Caco-2 (cell line): ENCODE data around the gene SYMPK. TPM values are rescaled to one million over a fixed set of nuclear protein-coding genes. Genes with fewer than 3 reads are reported as not detected.

ENCODE experiments used
- BruUV-seq: library from RNA; stranded (reverse); fragments of 400-500 nt; replicated peaks from 2 replicates; lab custom pipeline; 2021; lab: Mats Ljungman, UMichigan
- CTCF ChIA-PET: fragments of 300-600 bp; sonication (Branson Sonifier 250); formaldehyde crosslinking; loops from one replicate; lab custom pipeline; 2022; ENCODE audit warnings: antibody characterized with exemption; lab: Charles Lee
- POLR2A ChIA-PET: fragments of 300-600 bp; sonication (Branson Sonifier 250); formaldehyde crosslinking; loops from one replicate; lab custom pipeline; 2022; ENCODE audit warnings: antibody characterized with exemption; lab: Charles Lee
- DNase-seq, 2 experiments: peaks; one replicate each; pipeline versions ENCODE4 v3.0.0 to v3.0.0-alpha.2; 2020 to 2022
- H3K27me3 ChIP-seq: replicated peaks from 2 replicates; pipeline ENCODE4 v1.6.0; 2011; ENCODE audit warnings: low read length; ENCODE audit not compliant: control insufficient read depth, insufficient read depth
- H3K36me3 ChIP-seq: 2 replicates; pipeline ENCODE4 v1.5.1; 2011; ENCODE audit warnings: low read length; ENCODE audit not compliant: control insufficient read depth, insufficient read depth
- H3K4me1 ChIP-seq: fragments of 250-450 bp; sonication (Bioruptor Pico); 2 replicates; pipeline ENCODE4 v1.5.1; 2020; ENCODE audit warnings: mild to moderate bottlenecking
- H3K4me3 ChIP-seq: 2 replicates; pipeline ENCODE4 v1.5.1; 2011; ENCODE audit warnings: low read depth, mild to moderate bottlenecking, control low read depth, low read length
- H3K9me3 ChIP-seq: fragments of 250-450 bp; sonication (Bioruptor Pico); 2 replicates; pipeline ENCODE4 v1.5.1; 2020; ENCODE audit warnings: mild to moderate bottlenecking, moderate library complexity
- H3K27ac Mint-ChIP-seq: one replicate; pipeline ENCODE4 v1.8.0; 2022; ENCODE audit warnings: mixed read lengths; ENCODE audit not compliant: unreplicated experiment
- H3K27me3 Mint-ChIP-seq: one replicate; pipeline ENCODE4 v1.8.0; 2022; ENCODE audit warnings: mixed read lengths; ENCODE audit not compliant: insufficient read depth, unreplicated experiment
- H3K36me3 Mint-ChIP-seq: one replicate; pipeline ENCODE4 v1.8.0; 2022; ENCODE audit warnings: mild to moderate bottlenecking, mixed read lengths; ENCODE audit not compliant: insufficient read depth, unreplicated experiment
- H3K4me1 Mint-ChIP-seq: one replicate; pipeline ENCODE4 v1.8.0; 2022; ENCODE audit warnings: low read depth, mixed read lengths; ENCODE audit not compliant: unreplicated experiment
- H3K4me3 Mint-ChIP-seq: one replicate; pipeline ENCODE4 v1.8.0; 2022; ENCODE audit warnings: mild to moderate bottlenecking, moderate library complexity, mixed read lengths; ENCODE audit not compliant: unreplicated experiment
- H3K9me3 Mint-ChIP-seq: one replicate; pipeline ENCODE4 v1.8.0; 2022; ENCODE audit warnings: mixed read lengths; ENCODE audit not compliant: unreplicated experiment
- CTCF ChIP-seq, 2 experiments: fragments of 200-600 bp in 1 of 2; IDR thresholded peaks; 1 replicate in 1 of 2; 2 replicates in 1 of 2; pipeline versions ENCODE4 v1.5.1 to v1.8.0; 2011 to 2022; ENCODE audit warnings: antibody characterized with exemption in 1 of 2, control low read depth in 1 of 2, inconsistent platforms in 1 of 2, low read depth in 1 of 2, low read length in 1 of 2, mild to moderate bottlenecking in 1 of 2, moderate library complexity in 1 of 2; ENCODE audit not compliant: insufficient read depth in 1 of 2, severe bottlenecking in 1 of 2, unreplicated experiment in 1 of 2
- intact Hi-C: fragments of 100-400 bp; cut with micrococcal nuclease; formaldehyde crosslinking; loops from one replicate; pipeline ENCODE4 v1.10.0; 2022; ENCODE audit not compliant: unreplicated experiment
- total RNA-seq: library from RNA; stranded (reverse); gene quantifications from 2 replicates; pipeline ENCODE4 v1.2.3, GENCODE V29; 2022

The SYMPK gene
- total RNA-seq, 1 experiment from 2014 or later = 81.8 TPM

- ChIA-PET POLR2A (no interaction called here), CTCF (no interaction called here)
- Mint-ChIP-seq H3K4me3 (no peak overlapping the region), H3K27ac (no peak overlapping the region), H3K27me3 (no peaks in the 10 kb centered on the region), H3K4me1 (no peaks in the 10 kb centered on the region), H3K36me3 (peaks cover 11% of the 10 kb centered on the region), H3K9me3 (no peaks in the 10 kb centered on the region)
- no TSS peak for BruUV-seq
- no peak for TF ChIP-seq CTCF (IDR thresholded peaks at IDR 0.05; ENCODE audit: insufficient read depth in 1 of 2, low read depth in 1 of 2, low read length in 1 of 2, severe bottlenecking in 1 of 2, unreplicated experiment in 1 of 2)
- no peaks in the 10 kb centered on the region for H3K4me1 ChIP-seq
- H3K36me3 ChIP-seq = no peaks in the 10 kb centered on the region; the same call in 1 of the 2 replicates
- H3K27me3 ChIP-seq = no peaks in the 10 kb centered on the region
- H3K4me3 ChIP-seq = no peak overlapping the region
- intact Hi-C loops = loop anchor here (10.0 kb wide), 1 partner anchor 205 kb away; no protein-coding TSS in a partner anchor
- no peak for DNase-seq
- H3K9me3 ChIP-seq = no peaks in the 10 kb centered on the region
Observed at GRCh38 chr19:45809643-45810159, 53.2 kb downstream of the SYMPK start.

GRCh38 chr19:45805719-45806118 lies 57.2 kb downstream of the SYMPK start:
- TF ChIP-seq CTCF (IDR thresholded peaks at IDR 0.05; ENCODE audit: insufficient read depth in 1 of 2, low read depth in 1 of 2, low read length in 1 of 2, severe bottlenecking in 1 of 2, unreplicated experiment in 1 of 2) = no peak
- H3K9me3 Mint-ChIP-seq = no peaks in the 10 kb centered on the region
- H3K27me3 Mint-ChIP-seq = no peaks in the 10 kb centered on the region
- no TSS peak for BruUV-seq
- H3K36me3 Mint-ChIP-seq = peaks cover 8% of the 10 kb centered on the region
- intact Hi-C loops = no loop called here
- Histone ChIP-seq H3K4me3 (no peak overlapping the region), H3K27me3 (no peaks in the 10 kb centered on the region), H3K36me3 (no peaks in the 10 kb centered on the region), H3K4me1 (no peaks in the 10 kb centered on the region), H3K9me3 (no peaks in the 10 kb centered on the region)
- DNase-seq = no peak
- no peak overlapping the region for H3K4me3 Mint-ChIP-seq
- H3K4me1 Mint-ChIP-seq = no peaks in the 10 kb centered on the region
- POLR2A ChIA-PET = no interaction called here
- no peak overlapping the region for H3K27ac Mint-ChIP-seq
- CTCF ChIA-PET = interaction anchor here (0.6 to 1.7 kb wide), 3 partner anchors 11 to 542 kb away, joined by 4 to 7 read pairs (median 4); no protein-coding TSS in a partner anchor

DNA sequence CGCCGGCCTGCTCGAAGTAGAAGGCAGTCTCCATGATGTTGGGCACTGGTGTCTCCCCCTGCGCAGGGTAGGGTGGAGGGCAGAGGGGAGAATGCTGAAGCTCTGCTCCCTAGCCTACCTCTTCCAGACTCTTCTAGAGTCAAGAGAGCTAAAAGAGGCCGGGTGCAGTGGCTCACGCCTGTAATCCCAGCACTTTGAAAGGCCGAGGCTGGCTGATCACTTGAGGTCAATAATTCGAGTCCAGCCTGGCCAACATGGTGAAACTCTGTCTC lies 58.1 kb downstream of the SYMPK start:
- Histone ChIP-seq H3K4me3 (no peak overlapping the region), H3K9me3 (no peaks in the 10 kb centered on the region), H3K27me3 (no peaks in the 10 kb centered on the region), H3K36me3 (no peaks in the 10 kb centered on the region), H3K4me1 (no peaks in the 10 kb centered on the region)
- intact Hi-C loops = no loop called here
- BruUV-seq = no TSS peak
- Mint-ChIP-seq H3K27ac (no peak overlapping the region), H3K9me3 (no peaks in the 10 kb centered on the region), H3K4me3 (no peak overlapping the region), H3K4me1 (no peaks in the 10 kb centered on the region), H3K27me3 (no peaks in the 10 kb centered on the region), H3K36me3 (peaks cover 8% of the 10 kb centered on the region)
- no peak for DNase-seq
- CTCF ChIA-PET = interaction anchor here (1.0 to 1.7 kb wide), 2 partner anchors 10 to 12 kb away, joined by 4 to 7 read pairs; no protein-coding TSS in a partner anchor
- POLR2A ChIA-PET = no interaction called here
- no peak for TF ChIP-seq CTCF (IDR thresholded peaks at IDR 0.05; ENCODE audit: insufficient read depth in 1 of 2, low read depth in 1 of 2, low read length in 1 of 2, severe bottlenecking in 1 of 2, unreplicated experiment in 1 of 2)
